DMS53 (cell line): Measurements from ENCODE around the gene EGR2.
"Not testable (repeated sequence)": the region's sequence is repeated elsewhere in the genome, so short reads cannot be mapped to it uniquely, and the experiment has no call there.

ENCODE experiments used
- DNase-seq: peaks from one replicate; lab custom pipeline; 2025; lab: John Stamatoyannopoulos, UW

Gene EGR2

DNA sequence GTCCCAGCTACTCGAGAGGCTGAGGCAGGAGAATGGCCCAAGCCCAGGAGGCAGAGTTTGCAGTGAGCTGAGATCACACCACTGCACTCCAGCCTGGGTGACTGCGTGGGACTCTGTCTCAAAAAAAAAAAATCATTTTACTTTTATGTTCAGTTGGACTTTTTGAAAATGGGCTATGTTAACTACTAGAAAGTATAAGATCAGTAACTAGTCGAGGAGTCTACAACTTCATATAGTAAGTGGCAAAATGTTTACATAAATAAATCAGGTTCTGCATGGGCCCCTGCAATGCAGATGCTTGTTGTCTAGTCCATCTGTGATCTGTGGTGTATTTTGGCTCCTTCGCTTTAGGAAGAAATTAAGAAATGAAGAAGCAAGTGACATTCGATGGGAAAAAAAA, 23.9 kb downstream of the EGR2 start:
- no peak for DNase-seq

DNA sequence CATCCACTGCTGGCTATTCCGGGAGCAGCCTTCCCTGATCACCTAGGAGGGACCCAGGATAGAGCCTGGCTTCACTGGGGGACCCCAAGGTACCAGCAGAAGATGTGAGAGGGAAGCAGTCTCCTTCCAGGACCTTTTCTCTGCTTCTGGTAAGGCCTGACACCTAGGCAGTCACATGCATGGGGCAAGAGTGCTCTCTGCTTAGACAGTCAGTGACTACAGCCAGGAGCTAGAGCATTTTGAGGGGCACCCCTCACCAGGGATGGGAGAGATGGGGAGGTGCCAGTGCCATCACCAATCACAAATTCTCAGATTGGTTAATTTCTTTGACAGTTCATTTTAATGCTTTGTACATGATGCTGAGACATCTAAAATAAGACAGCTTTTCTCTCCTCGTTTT, 25.6 kb downstream of the EGR2 start:
- no peak for DNase-seq

DNA sequence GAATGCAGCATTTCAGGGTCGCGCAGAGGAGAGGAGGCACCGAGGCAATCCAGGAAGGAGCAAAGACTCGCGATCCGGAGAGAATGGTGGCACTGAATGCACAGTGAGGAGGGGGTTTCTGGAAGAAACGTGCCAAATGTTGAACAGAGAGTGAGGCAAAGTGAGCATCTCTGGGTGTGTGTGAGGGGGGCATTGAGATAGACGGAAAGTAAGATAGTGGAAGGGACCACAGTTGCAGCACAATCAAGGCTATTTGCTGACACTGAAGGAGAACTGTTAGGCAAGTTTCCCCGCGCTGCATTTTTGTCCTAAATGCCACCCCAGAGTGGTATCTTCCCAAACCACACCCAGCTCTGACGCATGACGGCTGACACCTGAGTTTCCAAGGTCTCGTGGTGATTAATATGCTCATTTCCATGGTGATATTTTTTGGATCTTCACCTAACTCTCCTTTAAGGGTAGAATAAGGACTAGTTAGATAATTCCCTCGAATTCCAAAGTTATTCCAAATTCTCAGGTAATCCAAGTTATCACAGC, 26.1 kb downstream of the EGR2 start:
- no peak for DNase-seq

DNA sequence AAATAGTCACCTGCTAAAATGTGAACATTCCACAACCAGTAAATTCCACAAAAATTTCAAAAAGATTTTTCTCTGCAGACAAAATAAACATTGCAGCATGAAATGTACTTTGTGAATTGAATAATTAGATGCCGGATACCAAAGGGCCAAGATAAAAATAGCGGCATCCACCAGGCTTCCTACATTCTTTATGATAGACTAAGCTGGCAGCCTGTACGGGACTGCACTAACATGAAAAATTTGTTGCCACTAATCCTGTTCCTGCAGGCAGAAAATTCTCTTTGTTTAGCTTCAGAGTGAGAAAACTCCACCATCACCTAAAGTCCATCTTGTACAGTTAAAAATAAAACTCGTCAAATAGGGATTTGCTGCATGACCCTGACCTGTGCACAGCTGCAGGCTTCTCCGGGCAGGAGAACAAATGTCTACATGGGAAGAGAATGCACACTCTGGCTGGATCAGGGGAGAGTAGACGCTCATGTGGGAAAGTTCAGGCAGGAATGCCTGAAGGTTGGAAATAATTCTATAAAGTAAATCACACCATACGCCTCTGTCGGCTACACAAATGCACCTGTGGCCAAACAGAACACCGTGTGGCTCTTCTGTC, 27.2 kb downstream of the EGR2 start:
- DNase-seq, result no peak

DNA sequence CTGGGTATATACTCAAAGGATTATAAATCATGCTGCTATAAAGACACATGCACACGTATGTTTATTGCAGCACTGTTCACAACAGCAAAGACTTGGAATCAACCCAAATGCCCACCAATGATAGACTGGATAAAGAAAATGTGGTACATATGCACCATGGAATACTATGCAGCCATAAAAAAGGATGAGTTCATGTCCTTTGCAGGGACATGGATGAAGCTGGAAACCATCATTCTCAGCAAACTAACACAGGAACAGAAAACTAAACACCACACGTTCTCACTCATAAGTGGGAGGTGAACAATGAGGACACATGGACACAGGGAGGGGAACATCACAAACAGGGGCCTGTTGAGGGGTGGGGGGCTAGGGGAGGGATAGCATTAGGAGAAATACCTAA, 27.9 kb downstream of the EGR2 start:
- DNase-seq, result not testable (repeated sequence)

DNA sequence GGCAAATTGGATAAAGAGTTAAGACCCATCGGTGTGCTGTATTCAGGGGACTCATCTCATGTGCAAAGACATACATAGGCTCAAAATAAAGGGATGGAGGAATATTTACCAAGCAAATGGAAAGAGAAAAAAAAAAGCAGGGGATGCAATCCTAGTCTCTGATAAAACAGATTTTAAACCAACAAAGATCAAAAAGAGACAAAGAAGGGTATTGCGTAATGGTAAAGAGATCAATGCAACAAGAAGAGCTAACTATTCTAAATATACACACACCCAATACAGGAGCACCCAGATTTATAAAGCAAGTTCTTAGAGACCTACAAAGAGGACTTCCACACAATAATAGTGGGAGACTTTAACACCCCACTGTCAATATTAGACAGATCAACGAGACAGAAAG, 31.6 kb downstream of the EGR2 start:
- not testable (repeated sequence) for DNase-seq

DNA sequence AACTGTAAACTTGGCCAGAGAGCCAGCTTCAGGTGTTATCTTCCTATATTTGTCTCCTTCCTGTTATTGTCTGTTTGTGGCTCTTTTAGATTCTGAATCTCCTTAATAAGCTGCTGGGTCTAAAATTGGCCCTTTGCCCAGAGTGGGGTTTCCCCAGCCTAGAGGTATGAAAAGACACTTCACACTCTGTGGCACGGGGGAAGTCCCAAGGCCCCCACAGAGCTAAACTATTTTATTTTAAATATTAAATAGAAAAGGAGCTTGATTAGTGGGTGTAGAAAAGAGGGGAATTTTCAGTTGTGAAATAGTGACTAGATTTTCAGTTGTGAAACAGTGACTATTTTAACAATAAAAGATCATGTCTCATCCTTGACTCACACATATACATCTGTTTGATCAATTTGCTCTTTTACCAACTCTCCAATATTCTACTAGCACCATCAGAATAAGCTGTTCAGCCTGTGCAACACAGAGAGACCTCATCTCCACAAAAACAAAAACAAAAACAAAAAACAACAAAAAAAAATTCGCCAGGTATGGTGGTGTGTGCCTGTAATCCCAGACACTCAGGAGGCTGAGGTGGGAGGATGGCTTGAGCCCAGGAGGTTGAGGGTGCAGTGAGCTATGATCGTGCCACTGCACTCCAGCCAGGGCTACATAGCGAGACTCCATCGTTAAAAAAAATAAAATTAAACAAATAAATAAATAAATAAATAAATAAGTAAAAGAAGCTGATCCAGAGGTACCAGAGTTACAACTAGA, 36.5 kb downstream of the EGR2 start:
- peak; percentile 5 for DNase-seq

DNA sequence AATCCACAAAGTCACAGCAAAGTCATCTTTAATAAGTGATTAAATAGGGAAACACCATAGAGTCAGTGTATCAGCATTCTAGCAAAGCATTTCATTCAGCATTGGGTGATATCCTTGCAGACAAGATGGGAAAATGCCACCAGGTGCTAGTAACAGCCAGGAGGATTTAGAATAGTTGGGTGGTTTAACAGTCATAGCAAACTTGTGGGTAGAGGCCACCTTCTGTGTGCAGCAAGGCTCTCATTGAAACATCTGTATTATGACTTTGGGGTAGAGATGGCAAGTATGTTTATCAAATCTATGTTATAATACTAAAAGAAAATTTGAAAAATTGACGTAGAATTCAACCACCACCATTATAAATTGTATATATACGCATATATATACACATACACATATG, 38.0 kb downstream of the EGR2 start:
- no peak for DNase-seq

DNA sequence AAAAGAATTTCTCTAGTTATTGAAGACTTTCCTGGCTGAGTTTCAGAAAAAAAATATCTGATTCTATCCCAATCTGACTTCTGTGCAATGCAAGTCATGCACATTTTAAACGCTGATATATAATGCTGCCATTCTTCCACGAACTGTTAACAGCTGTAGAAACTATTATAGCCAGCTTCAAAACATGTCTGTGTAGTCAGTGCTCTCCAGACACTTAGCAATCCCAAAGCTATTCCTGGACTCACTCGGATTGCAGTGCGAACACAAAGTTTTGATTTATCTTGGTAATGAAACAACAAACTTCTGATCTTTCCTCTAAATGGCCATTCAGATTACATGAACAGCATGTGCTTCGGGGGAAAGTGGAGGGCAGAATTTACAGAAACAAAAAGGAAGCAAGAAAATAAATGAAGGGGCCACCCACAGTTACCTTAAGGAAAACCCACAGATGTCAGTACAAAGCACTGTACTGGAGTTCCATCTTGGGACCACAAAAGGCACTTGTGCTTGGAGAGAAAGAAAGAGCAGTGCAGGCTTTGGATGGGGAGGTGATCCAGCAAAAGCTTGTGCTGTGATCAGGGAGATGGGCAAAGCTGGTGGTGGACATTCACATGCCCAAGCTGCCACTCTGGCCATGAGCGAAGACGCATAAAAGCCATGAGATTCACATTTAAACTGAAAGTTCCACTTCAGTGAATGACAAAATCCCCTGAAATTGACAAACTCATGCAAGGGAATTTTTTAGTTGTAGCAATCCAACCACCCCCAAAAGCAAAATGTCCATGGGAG, 43.8 kb downstream of the EGR2 start:
- DNase-seq, result no peak

DNA sequence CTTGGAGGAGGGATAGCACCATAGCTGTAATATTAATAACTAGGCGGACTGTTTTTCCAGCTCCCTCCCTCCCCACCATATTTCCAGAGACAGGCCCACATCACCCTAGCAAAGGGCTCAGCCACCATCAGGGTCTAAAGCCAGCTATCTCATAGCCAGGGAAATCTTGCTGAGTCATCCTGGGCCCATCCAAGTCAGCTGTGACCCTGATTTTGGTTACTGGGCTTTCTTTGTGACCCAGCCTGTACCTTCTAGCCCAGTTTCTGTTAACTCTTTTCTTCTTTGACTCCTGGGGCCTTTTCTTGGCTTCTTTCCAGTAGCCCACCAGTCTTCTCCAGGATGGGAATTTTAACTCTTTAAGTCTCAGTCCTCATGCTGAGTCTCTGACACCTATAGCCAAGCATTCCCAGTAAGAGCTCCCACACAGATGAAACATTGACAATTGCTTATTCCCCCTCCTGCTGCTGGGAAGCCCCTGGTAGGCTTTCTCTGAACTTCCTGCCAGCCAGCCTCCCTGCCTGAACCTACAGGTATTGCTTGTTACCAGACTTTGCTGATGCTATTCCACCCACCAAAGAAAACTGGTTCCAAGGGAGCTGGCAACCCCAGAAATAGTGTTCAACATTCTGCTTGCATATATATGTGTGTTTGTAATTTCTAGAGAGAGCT, 46.5 kb downstream of the EGR2 start:
- DNase-seq, result peak; percentile 52

DNA sequence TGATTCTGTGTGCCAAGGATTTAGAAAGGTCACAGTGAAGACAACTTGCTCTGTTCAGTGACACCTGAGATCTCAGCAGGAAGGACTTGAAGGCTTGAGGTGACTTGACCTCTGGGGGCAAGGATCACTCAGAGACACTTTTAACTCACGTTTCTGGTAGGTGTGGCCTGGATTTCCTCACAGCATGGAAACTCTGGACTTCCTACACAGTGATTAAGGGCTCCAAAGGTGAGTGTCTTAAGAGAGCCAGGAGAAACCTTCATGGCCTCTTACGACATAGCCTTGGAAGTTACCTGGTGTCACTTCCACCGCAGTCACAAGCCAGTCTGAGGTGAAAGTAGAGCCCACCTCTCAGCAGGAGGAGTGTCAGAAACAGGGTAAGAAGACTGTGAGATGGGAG, 49.8 kb downstream of the EGR2 start:
- no peak for DNase-seq

DNA sequence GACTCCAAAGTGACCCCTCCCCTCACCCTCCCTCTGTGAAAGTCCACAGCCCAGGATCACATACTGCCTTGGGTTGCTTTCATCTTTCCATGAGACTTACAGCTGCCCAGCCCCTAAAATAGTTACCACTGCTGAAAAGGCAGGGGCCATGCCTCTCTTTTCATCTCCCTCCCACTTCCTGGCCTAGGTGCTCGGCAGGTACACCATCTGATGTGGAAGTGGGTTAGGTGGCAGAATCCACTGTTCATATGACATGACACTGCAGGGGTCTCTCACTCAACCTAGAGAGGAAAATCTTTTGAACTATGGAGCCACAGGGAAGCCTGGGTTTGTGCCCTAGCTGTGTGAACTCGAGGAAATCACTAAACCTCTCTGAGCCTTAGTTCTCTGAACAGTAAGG, 50.4 kb downstream of the EGR2 start:
- no peak for DNase-seq

DNA sequence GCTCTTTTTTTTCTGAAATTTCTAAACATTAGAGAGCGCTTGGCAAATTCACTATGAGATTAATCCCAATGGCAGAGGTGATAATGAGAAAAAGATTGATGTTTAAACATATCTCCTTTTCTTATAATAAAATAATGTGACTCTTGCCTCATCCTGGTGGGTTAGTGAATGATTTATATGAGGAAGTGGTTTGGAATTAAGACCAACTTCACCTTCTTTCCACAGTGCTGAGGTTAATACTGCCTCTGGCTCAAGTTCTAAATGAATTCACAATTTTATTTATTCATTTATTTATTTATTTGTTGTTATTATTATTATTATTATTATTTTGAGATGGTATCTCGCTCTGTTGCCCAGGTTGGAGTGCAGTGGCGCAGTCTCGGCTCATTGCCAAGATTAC, 52.2 kb downstream of the EGR2 start:
- DNase-seq, result no peak

DNA sequence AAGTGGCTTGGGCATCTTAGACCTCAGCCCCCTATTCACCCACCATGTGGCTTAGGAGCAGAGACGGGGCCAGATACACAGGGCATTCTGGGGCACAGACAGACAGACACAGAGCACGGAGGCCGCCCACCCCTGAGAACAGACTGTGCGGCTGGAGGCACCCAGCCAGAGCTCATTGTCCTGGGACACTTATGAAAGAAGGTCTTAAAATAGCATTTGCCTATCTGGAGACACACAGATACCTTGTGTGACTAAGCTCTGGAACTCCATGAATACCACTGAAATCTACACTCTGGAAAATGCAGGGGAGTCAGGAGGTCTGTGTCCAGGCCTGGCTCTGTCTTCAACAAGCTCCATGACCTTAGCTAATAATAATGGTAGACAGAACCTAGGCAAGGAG, 53.0 kb downstream of the EGR2 start:
- DNase-seq, result no peak
